Glutamatergic neuron (in vitro differentiated cells): Measurements from ENCODE around the gene OR2G3. TPM values are rescaled to one million over a fixed set of nuclear protein-coding genes. Genes with fewer than 3 reads are reported as not detected.

Experiments
- DNase-seq: peaks from one replicate; pipeline ENCODE4 v3.0.0; 2022
- H3K27ac Mint-ChIP-seq: one replicate; pipeline ENCODE4 v1.8.0; 2020; ENCODE audit warnings: mild to moderate bottlenecking, mixed read lengths, inconsistent platforms; ENCODE audit not compliant: unreplicated experiment
- H3K27me3 Mint-ChIP-seq: one replicate; pipeline ENCODE4 v1.8.0; 2020; ENCODE audit warnings: mild to moderate bottlenecking, moderate library complexity, mixed read lengths, inconsistent platforms; ENCODE audit not compliant: unreplicated experiment
- H3K36me3 Mint-ChIP-seq: one replicate; pipeline ENCODE4 v1.8.0; 2020; ENCODE audit warnings: mild to moderate bottlenecking, mixed read lengths, inconsistent platforms; ENCODE audit not compliant: unreplicated experiment
- H3K4me1 Mint-ChIP-seq: one replicate; pipeline ENCODE4 v1.8.0; 2020; ENCODE audit warnings: mild to moderate bottlenecking, low read depth, mixed read lengths, inconsistent platforms; ENCODE audit not compliant: unreplicated experiment
- H3K4me3 Mint-ChIP-seq: one replicate; pipeline ENCODE4 v1.8.0; 2020; ENCODE audit warnings: mild to moderate bottlenecking, mixed read lengths, inconsistent platforms; ENCODE audit not compliant: unreplicated experiment
- H3K9me3 Mint-ChIP-seq: one replicate; pipeline ENCODE4 v1.8.0; 2020; ENCODE audit warnings: mild to moderate bottlenecking, moderate library complexity, mixed read lengths, inconsistent platforms; ENCODE audit not compliant: unreplicated experiment
- total RNA-seq: library from RNA; stranded (reverse); fragmentation: NEBNext Ultra II Directional; extraction: Animal tissue kit (Norgen Biotek cat#: 25700); gene quantifications from one replicate; pipeline ENCODE4 v1.2.1, GENCODE V29; 2021; ENCODE audit not compliant: unreplicated experiment
- TF ChIP-seq, protein P1 (sequence below): fragments of 200-600 bp; sonication (generic); IDR thresholded peaks from one replicate; pipeline ENCODE4 v1.5.0; 2021; ENCODE audit not compliant: partially characterized antibody, unreplicated experiment

Gene OR2G3
- total RNA-seq, 1 donor from 2014 or later = not detected

DNA sequence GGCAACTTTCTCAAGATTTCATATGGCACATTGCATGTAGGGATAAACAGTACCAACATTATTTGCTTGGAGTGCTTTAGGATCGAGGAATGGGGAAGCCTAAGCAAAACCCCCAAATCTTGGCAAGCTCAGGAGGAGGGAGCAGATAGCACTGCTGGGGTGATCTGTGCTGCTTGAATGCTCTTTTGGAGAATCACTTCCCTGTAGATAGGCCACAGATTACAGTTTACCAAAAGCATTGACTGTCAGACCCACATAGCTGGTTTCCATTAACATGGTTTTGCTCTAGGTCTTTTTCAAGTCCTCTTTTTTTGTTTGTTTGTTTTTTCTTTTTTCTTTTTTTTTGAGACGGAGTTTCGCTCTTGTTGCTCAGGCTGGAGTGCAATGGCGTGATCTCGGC is 37.4 kb downstream of the OR2G3 start:
- TF ChIP-seq, protein P1, sequence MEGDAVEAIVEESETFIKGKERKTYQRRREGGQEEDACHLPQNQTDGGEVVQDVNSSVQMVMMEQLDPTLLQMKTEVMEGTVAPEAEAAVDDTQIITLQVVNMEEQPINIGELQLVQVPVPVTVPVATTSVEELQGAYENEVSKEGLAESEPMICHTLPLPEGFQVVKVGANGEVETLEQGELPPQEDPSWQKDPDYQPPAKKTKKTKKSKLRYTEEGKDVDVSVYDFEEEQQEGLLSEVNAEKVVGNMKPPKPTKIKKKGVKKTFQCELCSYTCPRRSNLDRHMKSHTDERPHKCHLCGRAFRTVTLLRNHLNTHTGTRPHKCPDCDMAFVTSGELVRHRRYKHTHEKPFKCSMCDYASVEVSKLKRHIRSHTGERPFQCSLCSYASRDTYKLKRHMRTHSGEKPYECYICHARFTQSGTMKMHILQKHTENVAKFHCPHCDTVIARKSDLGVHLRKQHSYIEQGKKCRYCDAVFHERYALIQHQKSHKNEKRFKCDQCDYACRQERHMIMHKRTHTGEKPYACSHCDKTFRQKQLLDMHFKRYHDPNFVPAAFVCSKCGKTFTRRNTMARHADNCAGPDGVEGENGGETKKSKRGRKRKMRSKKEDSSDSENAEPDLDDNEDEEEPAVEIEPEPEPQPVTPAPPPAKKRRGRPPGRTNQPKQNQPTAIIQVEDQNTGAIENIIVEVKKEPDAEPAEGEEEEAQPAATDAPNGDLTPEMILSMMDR = no peak
- H3K27ac Mint-ChIP-seq = no peak overlapping the region
- no peak for DNase-seq
- peaks cover 3% of the 10 kb centered on the region for H3K9me3 Mint-ChIP-seq
- H3K4me1 Mint-ChIP-seq = peaks cover 1% of the 10 kb centered on the region
- H3K36me3 Mint-ChIP-seq = no peaks in the 10 kb centered on the region
- no peak overlapping the region for H3K4me3 Mint-ChIP-seq
- peaks cover 3% of the 10 kb centered on the region for H3K27me3 Mint-ChIP-seq

- no peak overlapping the region for H3K27ac Mint-ChIP-seq
- no peaks in the 10 kb centered on the region for H3K27me3 Mint-ChIP-seq
- H3K4me1 Mint-ChIP-seq = no peaks in the 10 kb centered on the region
- H3K9me3 Mint-ChIP-seq = peaks cover 1% of the 10 kb centered on the region
- TF ChIP-seq, protein P1 = no peak
- H3K36me3 Mint-ChIP-seq = no peaks in the 10 kb centered on the region
- no peak for DNase-seq
- H3K4me3 Mint-ChIP-seq = no peak overlapping the region
These were observed 41.5 kb downstream of the OR2G3 start for GRCh38 chr1:247646867-247647266.

DNA sequence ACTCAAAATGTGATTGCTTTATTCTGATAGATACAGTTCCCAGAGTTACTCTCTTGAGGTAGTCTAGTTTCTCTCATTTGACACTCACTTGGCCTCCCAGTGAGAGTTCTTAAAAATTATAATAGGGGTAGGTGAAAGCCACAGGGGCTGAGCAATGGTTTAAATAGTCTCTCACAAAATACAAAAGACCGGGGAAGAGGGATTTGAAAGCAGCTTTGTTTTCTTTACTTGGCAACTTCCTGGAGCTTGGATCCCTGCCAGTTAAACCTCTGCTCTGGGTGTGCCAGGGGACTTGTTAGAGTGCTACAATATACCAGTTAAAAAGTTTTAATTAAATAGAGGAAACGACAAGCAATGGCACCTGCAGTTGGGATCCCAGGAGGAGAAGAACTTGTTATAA is 42.5 kb downstream of the OR2G3 start:
- H3K27me3 Mint-ChIP-seq = no peaks in the 10 kb centered on the region
- peaks cover 1% of the 10 kb centered on the region for H3K9me3 Mint-ChIP-seq
- H3K4me3 Mint-ChIP-seq = no peak overlapping the region
- H3K27ac Mint-ChIP-seq = no peak overlapping the region
- no peaks in the 10 kb centered on the region for H3K4me1 Mint-ChIP-seq
- no peak for DNase-seq
- TF ChIP-seq, protein P1 = no peak
- no peaks in the 10 kb centered on the region for H3K36me3 Mint-ChIP-seq

GRCh38 chr1:247653040-247653439 is 47.7 kb downstream of the OR2G3 start:
- Mint-ChIP-seq H3K27me3 (peaks cover 2% of the 10 kb centered on the region), H3K4me1 (no peaks in the 10 kb centered on the region)

More at GRCh38 chr1:247653040-247653439, 47.7 kb downstream of the OR2G3 start:
- DNase-seq = no peak
- Mint-ChIP-seq H3K9me3 (peaks cover 1% of the 10 kb centered on the region), H3K27ac (no peak overlapping the region), H3K4me3 (no peak overlapping the region), H3K36me3 (no peaks in the 10 kb centered on the region)
- TF ChIP-seq, protein P1 = no peak

Other genes with a start within 250 kb of the OR2G3 start
- gene NLRP3, start 189.4 kb upstream of the OR2G3 start, total RNA-seq = not detected
- not detected for gene OR2B11, start 147.5 kb upstream of the OR2G3 start, total RNA-seq
- gene OR2C3, start 69.1 kb upstream of the OR2G3 start, total RNA-seq = not detected
- gene GCSAML, start 56.5 kb upstream of the OR2G3 start, total RNA-seq = not detected
- gene OR2G2, start 17.2 kb upstream of the OR2G3 start, total RNA-seq = not detected
- gene OR13G1, start 74.2 kb downstream of the OR2G3 start, total RNA-seq = not detected
- not detected for gene OR6F1, start 111.1 kb downstream of the OR2G3 start, total RNA-seq
- gene OR14K1, start 133.0 kb downstream of the OR2G3 start, total RNA-seq = not detected
- not detected for gene OR14A2, start 142.6 kb downstream of the OR2G3 start, total RNA-seq
- not detected for gene OR1C1, start 155.0 kb downstream of the OR2G3 start, total RNA-seq
- gene OR14A16, start 218.5 kb downstream of the OR2G3 start, total RNA-seq = not detected
- gene OR11L1, start 236.3 kb downstream of the OR2G3 start, total RNA-seq = not detected